Measurements from ENCODE around the gene SLC22A6. TPM values are rescaled to one million over a fixed set of nuclear protein-coding genes. Genes with fewer than 3 reads are reported as not detected.

Gene SLC22A6
- total RNA-seq, 1 experiment from 2014 or later, result not detected

DNA sequence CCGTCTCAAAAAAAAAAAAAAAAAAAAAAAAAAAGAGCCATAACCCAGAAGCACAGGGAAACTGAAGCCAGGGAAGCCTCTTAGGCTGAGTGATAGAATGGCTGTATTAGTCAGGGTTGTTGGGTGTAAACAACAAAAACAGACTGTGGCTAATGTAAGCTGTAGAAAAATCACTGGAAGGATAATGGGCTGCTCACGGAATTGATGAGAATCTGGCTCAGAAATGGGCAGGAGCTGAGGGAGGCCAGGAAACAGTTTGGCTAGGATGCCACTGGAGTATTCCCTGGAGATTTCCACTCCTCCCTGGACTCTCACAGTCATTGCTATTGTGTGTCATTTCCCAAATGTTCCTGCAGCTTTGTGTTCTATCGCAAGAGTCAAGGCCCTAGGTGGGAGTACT is 22.4 kb downstream of the SLC22A6 start:
- intact Hi-C loops (cut with micrococcal nuclease), result no loop called here
- no peak overlapping the region for H3K27ac Mint-ChIP-seq (ENCODE audit: low read depth, unreplicated experiment)
- peaks cover 39% of the 10 kb centered on the region for H3K27me3 Mint-ChIP-seq (ENCODE audit: insufficient read depth, unreplicated experiment)
- CTCF ChIA-PET, result interaction anchor here (1.0 to 1.4 kb wide), 2 partner anchors 12 to 61 kb away, joined by 3 to 5 read pairs; no protein-coding TSS in a partner anchor
- POLR2A ChIA-PET, result no interaction called here
- DNase-seq (ENCODE audit: unreplicated experiment), result no peak
- H3K9me3 Mint-ChIP-seq (ENCODE audit: unreplicated experiment), result no peaks in the 10 kb centered on the region
- no TSS peak for BruUV-seq (replicated peaks)
- no peaks in the 10 kb centered on the region for H3K36me3 Mint-ChIP-seq (ENCODE audit: insufficient read depth, unreplicated experiment)
- TF ChIP-seq, protein P1, sequence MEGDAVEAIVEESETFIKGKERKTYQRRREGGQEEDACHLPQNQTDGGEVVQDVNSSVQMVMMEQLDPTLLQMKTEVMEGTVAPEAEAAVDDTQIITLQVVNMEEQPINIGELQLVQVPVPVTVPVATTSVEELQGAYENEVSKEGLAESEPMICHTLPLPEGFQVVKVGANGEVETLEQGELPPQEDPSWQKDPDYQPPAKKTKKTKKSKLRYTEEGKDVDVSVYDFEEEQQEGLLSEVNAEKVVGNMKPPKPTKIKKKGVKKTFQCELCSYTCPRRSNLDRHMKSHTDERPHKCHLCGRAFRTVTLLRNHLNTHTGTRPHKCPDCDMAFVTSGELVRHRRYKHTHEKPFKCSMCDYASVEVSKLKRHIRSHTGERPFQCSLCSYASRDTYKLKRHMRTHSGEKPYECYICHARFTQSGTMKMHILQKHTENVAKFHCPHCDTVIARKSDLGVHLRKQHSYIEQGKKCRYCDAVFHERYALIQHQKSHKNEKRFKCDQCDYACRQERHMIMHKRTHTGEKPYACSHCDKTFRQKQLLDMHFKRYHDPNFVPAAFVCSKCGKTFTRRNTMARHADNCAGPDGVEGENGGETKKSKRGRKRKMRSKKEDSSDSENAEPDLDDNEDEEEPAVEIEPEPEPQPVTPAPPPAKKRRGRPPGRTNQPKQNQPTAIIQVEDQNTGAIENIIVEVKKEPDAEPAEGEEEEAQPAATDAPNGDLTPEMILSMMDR (IDR thresholded peaks at IDR 0.05; ENCODE audit: unreplicated experiment), result no peak
- H3K4me1 Mint-ChIP-seq (ENCODE audit: insufficient read depth, unreplicated experiment), result peaks cover 9% of the 10 kb centered on the region
- H3K4me3 Mint-ChIP-seq (ENCODE audit: unreplicated experiment), result no peak overlapping the region

DNA sequence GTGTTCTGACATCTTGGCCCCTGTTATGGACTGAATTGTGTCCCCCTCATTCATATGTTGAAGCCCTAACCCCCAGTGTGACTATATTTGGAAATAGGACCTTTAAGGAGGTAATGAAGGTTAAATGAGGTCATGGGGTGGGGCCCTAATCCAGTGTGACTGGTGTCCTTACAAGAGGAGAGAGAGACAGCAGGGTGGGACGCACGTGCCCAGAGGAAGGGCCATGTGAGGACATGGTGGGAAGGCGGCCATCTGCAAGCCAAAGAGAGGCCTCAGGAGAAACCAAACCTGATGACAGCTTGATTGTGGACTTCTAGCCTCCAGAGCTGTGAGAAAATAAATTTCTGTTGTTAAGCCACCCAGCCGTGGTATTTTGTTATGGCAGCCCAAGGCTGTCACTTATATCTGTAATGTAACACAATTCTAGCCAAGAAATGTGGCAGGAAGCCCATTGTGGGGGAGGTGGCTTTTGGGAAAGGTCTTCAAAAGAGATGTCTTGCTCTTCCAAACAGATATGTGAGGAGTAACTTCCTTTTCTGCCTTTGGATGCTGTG is 23.7 kb downstream of the SLC22A6 start:
- no peak for DNase-seq (ENCODE audit: unreplicated experiment)
- CTCF ChIA-PET, result no interaction called here
- TF ChIP-seq, protein P1 (IDR thresholded peaks at IDR 0.05; ENCODE audit: unreplicated experiment), result no peak
- Mint-ChIP-seq H3K9me3 (ENCODE audit: unreplicated experiment) (no peaks in the 10 kb centered on the region), H3K36me3 (ENCODE audit: insufficient read depth, unreplicated experiment) (no peaks in the 10 kb centered on the region), H3K4me1 (ENCODE audit: insufficient read depth, unreplicated experiment) (peaks cover 9% of the 10 kb centered on the region), H3K4me3 (ENCODE audit: unreplicated experiment) (no peak overlapping the region), H3K27ac (ENCODE audit: low read depth, unreplicated experiment) (no peak overlapping the region), H3K27me3 (ENCODE audit: insufficient read depth, unreplicated experiment) (peaks cover 26% of the 10 kb centered on the region)
- intact Hi-C loops (cut with micrococcal nuclease), result no loop called here
- no TSS peak for BruUV-seq (replicated peaks)
- POLR2A ChIA-PET, result no interaction called here

DNA sequence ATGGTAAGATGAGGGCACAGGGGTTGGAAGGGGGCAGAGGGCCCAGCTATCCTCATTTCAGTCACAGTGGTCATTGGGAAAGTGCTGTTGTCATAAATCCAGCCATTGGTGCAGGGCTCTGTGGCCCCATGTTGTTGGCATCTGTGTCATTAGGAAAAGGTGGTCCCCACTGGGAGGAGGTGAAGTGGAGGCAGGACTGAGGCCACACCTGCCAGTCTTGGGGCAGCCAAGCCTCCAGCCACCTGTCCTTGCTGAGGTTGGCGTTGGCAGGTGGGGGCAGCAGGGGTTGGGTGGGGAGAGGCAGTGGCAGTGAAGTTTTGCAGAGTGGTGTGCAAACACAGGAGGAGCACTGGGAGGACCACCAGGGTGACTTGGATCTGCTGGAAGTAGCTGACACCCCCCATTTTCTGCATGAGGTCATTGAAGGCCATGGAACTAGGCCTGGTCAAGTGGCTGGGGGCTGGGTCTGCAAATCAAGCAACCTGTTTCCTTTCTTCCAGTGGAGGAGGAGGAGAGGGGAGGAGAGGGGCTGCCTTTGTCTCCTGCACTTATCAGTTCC is 25.3 kb downstream of the SLC22A6 start:
- Mint-ChIP-seq H3K4me3 (ENCODE audit: unreplicated experiment) (no peak overlapping the region), H3K9me3 (ENCODE audit: unreplicated experiment) (no peaks in the 10 kb centered on the region), H3K36me3 (ENCODE audit: insufficient read depth, unreplicated experiment) (no peaks in the 10 kb centered on the region), H3K4me1 (ENCODE audit: insufficient read depth, unreplicated experiment) (peaks cover 9% of the 10 kb centered on the region), H3K27me3 (ENCODE audit: insufficient read depth, unreplicated experiment) (peaks cover 15% of the 10 kb centered on the region), H3K27ac (ENCODE audit: low read depth, unreplicated experiment) (no peak overlapping the region)
- DNase-seq (ENCODE audit: unreplicated experiment), result no peak
- TF ChIP-seq, protein P1 (IDR thresholded peaks at IDR 0.05; ENCODE audit: unreplicated experiment), result no peak
- CTCF ChIA-PET, result interaction anchor here (0.5 to 2.3 kb wide), 2 partner anchors 53 to 66 kb away, joined by 3 to 10 read pairs; no protein-coding TSS in a partner anchor
- no TSS peak for BruUV-seq (replicated peaks)
- intact Hi-C loops (cut with micrococcal nuclease), result no loop called here
- POLR2A ChIA-PET, result no interaction called here

DNA sequence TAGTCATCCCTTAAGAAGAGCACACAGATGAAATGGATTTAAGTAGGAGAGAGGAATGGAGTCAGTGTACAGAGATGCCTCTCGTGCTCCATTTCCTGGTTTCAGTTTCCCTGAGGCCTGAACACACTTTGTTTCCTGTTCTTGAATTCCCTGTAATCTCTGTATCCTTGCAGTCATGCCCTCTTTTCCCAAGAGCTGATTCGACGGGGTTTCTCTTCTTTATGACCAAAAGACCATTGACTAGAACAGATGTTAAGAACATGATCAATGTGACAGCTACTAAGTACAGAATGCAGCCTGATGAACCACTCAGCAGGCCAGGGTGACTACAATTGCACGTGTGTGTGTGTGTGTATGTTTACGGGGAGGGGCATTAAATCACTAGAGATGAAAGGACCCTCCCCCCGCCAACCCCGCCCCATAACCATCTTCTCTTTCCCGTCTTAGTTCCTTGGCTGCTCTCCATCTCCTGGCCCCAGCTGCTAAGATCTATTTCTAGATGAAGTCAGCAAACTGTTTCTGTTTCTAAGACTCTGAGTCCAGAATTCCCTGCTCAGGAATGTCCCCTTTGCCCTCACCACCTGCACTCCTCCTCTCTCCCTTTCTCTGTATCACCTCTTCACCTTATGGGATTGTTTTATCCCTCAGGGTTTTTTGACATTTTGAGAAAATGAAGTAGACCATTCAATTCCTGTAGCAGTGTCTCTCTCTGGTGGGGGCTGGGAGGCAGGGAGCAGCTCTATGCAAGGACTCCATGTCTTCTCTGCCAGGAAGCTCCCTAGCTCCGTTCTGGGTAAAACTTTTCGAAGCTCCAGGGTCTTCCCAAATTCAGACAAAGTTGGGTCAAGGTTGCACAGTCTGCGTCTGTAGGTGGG is 26.0 kb downstream of the SLC22A6 start:
- H3K27ac Mint-ChIP-seq (ENCODE audit: low read depth, unreplicated experiment), result no peak overlapping the region
- TF ChIP-seq, protein P1 (IDR thresholded peaks at IDR 0.05; ENCODE audit: unreplicated experiment), result no peak

More for the DNA sequence above, 26.0 kb downstream of the SLC22A6 start:
- Mint-ChIP-seq H3K4me3 (ENCODE audit: unreplicated experiment) (no peak overlapping the region), H3K36me3 (ENCODE audit: insufficient read depth, unreplicated experiment) (no peaks in the 10 kb centered on the region), H3K27me3 (ENCODE audit: insufficient read depth, unreplicated experiment) (peaks cover 15% of the 10 kb centered on the region), H3K4me1 (ENCODE audit: insufficient read depth, unreplicated experiment) (peaks cover 9% of the 10 kb centered on the region), H3K9me3 (ENCODE audit: unreplicated experiment) (no peaks in the 10 kb centered on the region)
- CTCF ChIA-PET, result interaction anchor here (0.5 to 2.3 kb wide), 6 partner anchors 52 to 522 kb away, joined by 3 to 10 read pairs (median 4); no protein-coding TSS in a partner anchor
- intact Hi-C loops (cut with micrococcal nuclease), result no loop called here
- no TSS peak for BruUV-seq (replicated peaks)
- no peak for DNase-seq (ENCODE audit: unreplicated experiment)
- POLR2A ChIA-PET, result no interaction called here
